CD4-positive, alpha-beta T cell (primary cell): Measurements from ENCODE around the gene KLK1. TPM values are rescaled to one million over a fixed set of nuclear protein-coding genes. Genes with fewer than 3 reads are reported as not detected.
A peak's percentile ranks its signal among the peaks of the same experiment; 100 is the strongest.

Source experiments
- ATAC-seq: fragments of 200-7000 bp; cut with Tn5 transposase; one replicate; pipeline ENCODE4 v1.10.0; 2022; ENCODE audit warnings: mild to moderate bottlenecking; ENCODE audit not compliant: poor library complexity
- CTCF ChIA-PET: fragments of 350-600 bp; sonication (Branson Sonifier 250); formaldehyde crosslinking; loops from one replicate; lab custom pipeline; 2021; ENCODE audit warnings: antibody characterized with exemption, inconsistent platforms; lab: Charles Lee
- POLR2A ChIA-PET: fragments of 350-600 bp; sonication (Branson Sonifier 250); formaldehyde crosslinking; loops from one replicate; lab custom pipeline; 2021; ENCODE audit warnings: antibody characterized with exemption, inconsistent platforms; lab: Charles Lee
- DNase-seq, 14 experiments: peaks; one replicate each; pipeline ENCODE4 v3.0.0-alpha.2; 2013 to 2020; ENCODE audit warnings: mixed read lengths in 2 of 14
- H3K27ac ChIP-seq, 2 donors: one replicate each; pipeline versions ENCODE4 v1.5.1 to v1.7.0; 2013; ENCODE audit warnings: low read length in 2 of 2, low read depth in 1 of 2, mild to moderate bottlenecking in 1 of 2
- H3K27me3 ChIP-seq, 2 experiments: 1 replicate in 1 of 2; 2 replicates in 1 of 2; pipeline versions ENCODE4 v1.6.1 to v1.7.0; 2013; ENCODE audit warnings: low read length in 2 of 2, control low read depth in 1 of 2, mild to moderate bottlenecking in 1 of 2, moderate library complexity in 1 of 2; ENCODE audit not compliant: insufficient read depth in 2 of 2, control insufficient read depth in 1 of 2
- H3K36me3 ChIP-seq: one replicate; pipeline ENCODE4 v1.6.1; 2013; ENCODE audit warnings: low read length, control low read depth; ENCODE audit not compliant: insufficient read depth
- H3K4me1 ChIP-seq: one replicate; pipeline ENCODE4 v1.6.1; 2013; ENCODE audit warnings: low read length, control low read depth; ENCODE audit not compliant: insufficient read depth
- H3K4me3 ChIP-seq: one replicate; pipeline ENCODE4 v1.5.1; 2013; ENCODE audit warnings: mild to moderate bottlenecking, low read length, moderate library complexity
- H3K9me3 ChIP-seq, 2 experiments: 1 replicate in 1 of 2; 2 replicates in 1 of 2; pipeline versions ENCODE4 v1.6.1 to v1.7.0; 2013; ENCODE audit warnings: low read length in 2 of 2, mild to moderate bottlenecking in 2 of 2, control low read depth in 1 of 2, moderate library complexity in 1 of 2; ENCODE audit not compliant: control insufficient read depth in 1 of 2, insufficient read depth in 1 of 2
- H3K27ac Mint-ChIP-seq: one replicate; pipeline ENCODE4 v1.8.0; 2020; ENCODE audit warnings: mixed read lengths
- H3K27me3 Mint-ChIP-seq: one replicate; pipeline ENCODE4 v1.8.0; 2021; ENCODE audit warnings: mixed read lengths
- H3K36me3 Mint-ChIP-seq: one replicate; pipeline ENCODE4 v1.8.0; 2021; ENCODE audit warnings: low read depth, mixed read lengths
- H3K4me1 Mint-ChIP-seq: one replicate; pipeline ENCODE4 v1.8.0; 2021; ENCODE audit warnings: low read depth, mixed read lengths
- H3K4me3 Mint-ChIP-seq: one replicate; pipeline ENCODE4 v1.8.0; 2020; ENCODE audit warnings: mild to moderate bottlenecking, mixed read lengths
- H3K9me3 Mint-ChIP-seq: one replicate; pipeline ENCODE4 v1.8.0; 2020; ENCODE audit warnings: mixed read lengths
- intact Hi-C, 2 experiments: fragments of 100-400 bp; cut with DNase I in 1 of 2; cut with micrococcal nuclease in 1 of 2; formaldehyde crosslinking; loops; one replicate each; pipeline versions ENCODE4 v1.15.1 to v1.9.0; 2023 to 2025; cut with DNase I, micrococcal nuclease
- total RNA-seq, 174 experiments: library from RNA in 2 of 174; stranded (reverse) in 2 of 174; gene quantifications; one replicate each; pipeline ENCODE4 v1.2.3 and lab custom pipeline; 2021 to 2026
- TF ChIP-seq, protein P1 (sequence below): fragments of 200-600 bp; IDR thresholded peaks from one replicate; pipeline ENCODE4 v1.8.0; 2022; ENCODE audit warnings: antibody characterized with exemption, mild to moderate bottlenecking

Gene KLK1
- total RNA-seq, 2 experiments from 2014 or later, result not detected

DNA sequence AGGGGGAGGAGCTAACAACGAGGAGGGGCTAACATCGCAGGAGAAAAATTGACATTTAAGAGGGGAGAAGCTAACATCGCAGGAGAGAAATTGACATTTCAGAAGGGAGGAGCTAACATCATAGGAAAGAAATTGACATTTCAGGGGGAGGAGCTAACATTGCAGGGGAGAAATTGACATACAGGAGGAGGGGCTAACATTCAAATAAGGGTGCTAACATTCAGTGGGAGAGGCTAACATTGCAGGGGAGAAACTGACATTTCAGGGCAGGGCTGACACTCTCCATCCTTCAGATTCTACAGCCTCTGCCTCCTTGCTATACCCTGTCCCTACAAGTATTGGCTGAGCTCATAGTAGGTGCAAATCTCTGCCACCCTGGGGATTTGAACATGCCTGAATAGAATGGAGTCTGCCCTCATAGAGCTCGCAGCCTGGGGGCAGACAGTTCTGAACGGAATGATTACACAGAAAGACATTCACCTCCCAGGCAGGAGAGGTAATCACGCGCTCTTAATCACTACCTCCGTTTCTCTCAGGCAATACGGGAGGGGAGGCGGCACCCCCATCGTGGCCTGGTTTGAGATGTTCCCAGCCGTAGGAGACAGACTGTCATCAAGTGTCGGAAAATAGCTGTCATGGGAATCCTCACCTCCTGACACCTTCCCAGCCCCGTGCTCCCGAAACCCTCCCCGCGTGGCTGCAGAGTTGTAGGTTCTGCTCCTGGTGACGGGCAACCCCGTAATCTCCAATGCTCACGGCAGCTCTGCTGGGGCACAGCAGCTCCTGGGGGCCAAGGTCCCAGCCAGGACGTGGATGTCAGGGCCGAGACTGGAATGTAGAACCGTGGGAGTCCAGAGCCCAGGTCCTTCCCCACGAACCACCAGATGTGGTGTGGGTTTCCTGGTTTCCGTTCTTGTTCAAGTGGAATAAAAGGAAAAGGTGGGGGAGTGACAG lies 43.8 kb downstream of the KLK1 start:
- ChIA-PET POLR2A (no interaction called here), CTCF (interaction anchor here (1.1 kb wide), 1 partner anchor 242 kb away, joined by 3 read pairs; no protein-coding TSS in a partner anchor)
- Mint-ChIP-seq H3K27me3 (peaks cover 78% of the 10 kb centered on the region), H3K4me3 (no peak overlapping the region), H3K4me1 (peaks cover 12% of the 10 kb centered on the region), H3K27ac (no peak overlapping the region), H3K36me3 (no peaks in the 10 kb centered on the region), H3K9me3 (no peaks in the 10 kb centered on the region)
- peaks cover 48 to 62% of the 10 kb centered on the region in 2 experiments for H3K27me3 ChIP-seq
- no peak overlapping the region for H3K4me3 ChIP-seq
- intact Hi-C loops, result loop anchor here (5.0 kb wide), 3 partner anchors 52 to 527 kb away; no protein-coding TSS in a partner anchor
- TF ChIP-seq, protein P1, sequence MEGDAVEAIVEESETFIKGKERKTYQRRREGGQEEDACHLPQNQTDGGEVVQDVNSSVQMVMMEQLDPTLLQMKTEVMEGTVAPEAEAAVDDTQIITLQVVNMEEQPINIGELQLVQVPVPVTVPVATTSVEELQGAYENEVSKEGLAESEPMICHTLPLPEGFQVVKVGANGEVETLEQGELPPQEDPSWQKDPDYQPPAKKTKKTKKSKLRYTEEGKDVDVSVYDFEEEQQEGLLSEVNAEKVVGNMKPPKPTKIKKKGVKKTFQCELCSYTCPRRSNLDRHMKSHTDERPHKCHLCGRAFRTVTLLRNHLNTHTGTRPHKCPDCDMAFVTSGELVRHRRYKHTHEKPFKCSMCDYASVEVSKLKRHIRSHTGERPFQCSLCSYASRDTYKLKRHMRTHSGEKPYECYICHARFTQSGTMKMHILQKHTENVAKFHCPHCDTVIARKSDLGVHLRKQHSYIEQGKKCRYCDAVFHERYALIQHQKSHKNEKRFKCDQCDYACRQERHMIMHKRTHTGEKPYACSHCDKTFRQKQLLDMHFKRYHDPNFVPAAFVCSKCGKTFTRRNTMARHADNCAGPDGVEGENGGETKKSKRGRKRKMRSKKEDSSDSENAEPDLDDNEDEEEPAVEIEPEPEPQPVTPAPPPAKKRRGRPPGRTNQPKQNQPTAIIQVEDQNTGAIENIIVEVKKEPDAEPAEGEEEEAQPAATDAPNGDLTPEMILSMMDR, result no peak
- H3K9me3 ChIP-seq, result peaks cover 0 to 20% of the 10 kb centered on the region in 2 experiments
- no peaks in the 10 kb centered on the region for H3K36me3 ChIP-seq
- DNase-seq, result no peak
- H3K4me1 ChIP-seq, result peaks cover 14% of the 10 kb centered on the region
- ATAC-seq, result no peak
- no peak overlapping the region for H3K27ac ChIP-seq

DNA sequence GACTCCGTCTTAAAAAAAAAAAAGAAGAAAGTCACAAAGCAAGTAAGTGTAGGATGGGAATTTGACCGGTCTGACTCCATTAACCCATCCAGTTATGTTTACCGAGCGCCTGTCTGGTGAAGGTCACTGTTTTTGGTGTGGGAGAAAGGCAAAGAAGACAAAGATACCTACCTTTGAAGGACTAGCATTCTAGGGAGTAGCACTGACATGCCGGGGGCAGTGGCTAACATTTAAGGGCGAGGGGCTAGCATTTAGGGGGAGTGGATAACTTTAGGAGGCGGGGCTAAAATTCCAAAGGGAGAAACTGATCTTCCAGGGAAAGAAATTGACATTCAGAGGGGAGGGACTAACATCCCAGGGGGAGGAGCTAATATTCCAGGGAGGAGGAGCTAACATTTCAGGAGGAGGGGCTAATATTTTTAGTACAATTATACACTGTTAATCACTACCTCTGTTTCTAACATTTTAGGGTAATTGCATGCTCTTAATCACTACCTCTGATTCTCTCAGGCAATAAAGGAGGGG lies 44.6 kb downstream of the KLK1 start:
- intact Hi-C loops, result no loop called here
- H3K36me3 ChIP-seq, result no peaks in the 10 kb centered on the region
- Mint-ChIP-seq H3K4me1 (peaks cover 12% of the 10 kb centered on the region), H3K27ac (no peak overlapping the region), H3K4me3 (no peak overlapping the region), H3K9me3 (no peaks in the 10 kb centered on the region), H3K27me3 (peaks cover 84% of the 10 kb centered on the region), H3K36me3 (no peaks in the 10 kb centered on the region)
- no peak overlapping the region for H3K4me3 ChIP-seq
- POLR2A ChIA-PET, result no interaction called here
- ATAC-seq (no peak), DNase-seq (no peak)
- H3K27ac ChIP-seq, result no peak overlapping the region
- peaks cover 50 to 64% of the 10 kb centered on the region in 2 experiments for H3K27me3 ChIP-seq
- H3K9me3 ChIP-seq, result peaks cover 0 to 20% of the 10 kb centered on the region in 2 experiments
- peaks cover 13% of the 10 kb centered on the region for H3K4me1 ChIP-seq
- CTCF ChIA-PET, result no interaction called here
- TF ChIP-seq, protein P1, result no peak

DNA sequence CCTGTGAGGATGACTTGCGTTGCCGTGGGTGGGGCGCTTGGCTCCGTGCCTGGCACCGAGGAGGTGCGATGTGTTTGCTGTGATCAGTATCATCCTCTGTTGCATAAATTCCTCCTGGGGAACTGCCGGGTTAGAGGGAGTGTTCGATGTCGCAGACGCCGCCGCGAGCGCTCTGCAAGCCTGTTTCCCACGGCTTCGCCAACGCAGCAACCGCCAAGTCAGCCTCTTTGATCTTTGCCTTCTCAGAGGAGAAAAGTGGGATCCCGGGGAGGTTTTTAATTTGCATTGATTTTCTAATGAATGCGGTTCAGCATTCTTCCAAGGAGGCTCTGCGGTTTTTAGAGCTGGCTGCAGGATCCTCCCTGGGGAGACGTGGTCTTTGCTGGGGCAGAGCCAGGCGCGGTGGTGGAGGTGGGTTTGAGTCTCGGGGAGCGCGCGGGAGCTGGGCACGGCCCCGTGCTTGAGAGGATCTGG lies 45.7 kb downstream of the KLK1 start:
- Mint-ChIP-seq H3K27me3 (peaks cover 87% of the 10 kb centered on the region), H3K27ac (no peak overlapping the region), H3K4me3 (no peak overlapping the region), H3K9me3 (no peaks in the 10 kb centered on the region), H3K36me3 (no peaks in the 10 kb centered on the region), H3K4me1 (peaks cover 5% of the 10 kb centered on the region)
- TF ChIP-seq, protein P1, result no peak
- Histone ChIP-seq H3K27me3 (peaks cover 50 to 72% of the 10 kb centered on the region in 2 experiments), H3K4me1 (peaks cover 6% of the 10 kb centered on the region), H3K36me3 (no peaks in the 10 kb centered on the region), H3K4me3 (no peak overlapping the region), H3K27ac (no peak overlapping the region), H3K9me3 (peaks cover 0 to 20% of the 10 kb centered on the region in 2 experiments)
- ATAC-seq (peak; percentile 44), DNase-seq (no peak)
- CTCF ChIA-PET, result no interaction called here
- intact Hi-C loops, result no loop called here
- POLR2A ChIA-PET, result no interaction called here
